NCI-H128 (cell line): ENCODE measurements around the gene BLOC1S4.
"Not testable (repeated sequence)": the region's sequence is repeated elsewhere in the genome, so short reads cannot be mapped to it uniquely, and the experiment has no call there.

Experiments used
- DNase-seq: peaks from one replicate; lab custom pipeline; 2025; ENCODE audit not compliant: unreplicated experiment; lab: John Stamatoyannopoulos, UW

Gene BLOC1S4

DNA sequence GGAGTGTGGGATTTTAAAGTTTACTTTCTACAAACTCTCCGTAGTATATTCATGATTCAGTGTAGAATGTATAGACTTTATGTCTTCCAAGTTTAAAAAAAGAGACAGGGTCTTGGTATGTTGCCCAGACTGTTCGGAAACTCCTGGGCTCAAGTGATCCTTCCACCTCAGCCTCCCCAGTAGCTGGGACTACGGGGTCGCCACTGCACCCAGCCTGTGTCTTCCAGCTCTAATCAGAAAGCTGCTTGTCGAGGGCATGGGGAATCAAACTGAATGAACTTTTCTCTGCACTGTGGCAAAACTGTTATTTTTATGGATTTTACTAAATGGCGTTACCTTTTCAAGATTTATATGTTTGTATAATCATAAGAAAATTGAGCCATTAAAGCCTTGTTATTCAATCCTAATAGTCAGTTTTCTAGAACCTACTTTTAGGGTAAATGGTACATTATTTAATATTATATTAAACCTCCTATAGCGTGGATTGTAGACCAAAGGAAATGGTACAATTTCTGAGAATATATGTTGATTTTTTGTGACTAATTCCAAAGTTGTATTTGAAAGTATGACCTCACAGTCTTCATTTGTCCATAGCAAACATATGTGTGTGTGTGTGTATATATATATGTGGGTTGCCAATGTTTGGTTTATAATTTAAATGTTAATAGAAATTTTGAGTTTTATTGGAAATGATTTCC, 1.1 kb downstream of the BLOC1S4 start:
- DNase-seq = no peak

DNA sequence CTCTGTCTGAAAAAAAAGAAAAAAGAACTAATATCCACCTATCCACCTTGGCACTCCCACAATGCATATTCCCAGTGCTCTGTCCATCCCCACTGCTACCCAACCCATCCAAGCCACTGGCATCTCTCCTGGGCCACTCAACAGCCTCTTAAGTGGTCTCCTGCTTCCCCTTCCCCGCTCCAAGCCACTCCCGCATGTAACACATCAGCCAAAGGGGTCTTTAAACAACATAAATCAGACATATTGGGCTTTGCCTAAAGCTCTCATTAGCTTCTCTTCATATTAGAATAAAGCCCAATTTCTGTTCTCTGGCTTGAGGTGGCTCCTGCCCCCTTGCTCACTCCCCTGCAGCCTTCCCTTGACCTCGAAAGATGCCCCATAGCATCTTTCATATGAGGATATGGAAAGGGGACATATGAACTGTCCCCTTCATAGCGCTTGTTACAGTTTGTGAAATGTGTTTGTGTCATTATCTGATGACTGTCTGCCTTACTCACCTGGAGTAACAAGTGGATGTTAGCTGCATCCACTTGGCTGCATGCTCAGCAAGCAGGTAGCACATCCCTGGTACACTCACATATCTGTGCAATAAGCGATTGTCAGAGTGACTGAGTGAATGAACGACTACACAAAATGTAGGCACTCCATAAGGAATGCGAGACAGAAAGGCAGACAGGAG, 3.1 kb downstream of the BLOC1S4 start:
- no peak for DNase-seq

DNA sequence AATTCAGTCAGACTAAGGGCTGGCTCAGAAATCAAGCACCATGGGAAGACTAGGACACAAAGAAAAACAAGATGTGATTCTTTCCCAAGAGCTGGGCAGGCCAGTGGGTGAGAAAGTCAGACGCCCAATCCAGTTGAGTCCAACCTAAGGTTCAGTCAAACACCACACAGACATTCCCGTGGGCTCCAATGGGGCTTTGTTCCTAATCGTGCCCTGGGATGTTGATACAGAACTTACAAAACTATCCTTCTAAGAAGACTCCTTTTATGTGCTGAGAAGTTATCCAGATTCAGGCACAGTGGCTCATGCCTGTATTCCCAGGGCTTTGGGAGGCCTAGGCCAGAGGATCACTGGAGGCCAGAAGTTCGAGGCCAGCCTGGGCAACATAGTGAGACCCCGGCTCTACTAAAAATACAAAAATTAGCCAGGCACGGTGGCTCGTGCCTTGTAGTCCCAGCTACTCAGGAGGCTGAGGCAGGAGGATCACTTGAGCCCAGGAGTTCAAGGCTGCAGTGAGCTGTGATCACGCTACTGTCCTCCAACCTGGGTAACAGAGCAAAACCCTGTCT, 3.7 kb downstream of the BLOC1S4 start:
- DNase-seq = no peak

DNA sequence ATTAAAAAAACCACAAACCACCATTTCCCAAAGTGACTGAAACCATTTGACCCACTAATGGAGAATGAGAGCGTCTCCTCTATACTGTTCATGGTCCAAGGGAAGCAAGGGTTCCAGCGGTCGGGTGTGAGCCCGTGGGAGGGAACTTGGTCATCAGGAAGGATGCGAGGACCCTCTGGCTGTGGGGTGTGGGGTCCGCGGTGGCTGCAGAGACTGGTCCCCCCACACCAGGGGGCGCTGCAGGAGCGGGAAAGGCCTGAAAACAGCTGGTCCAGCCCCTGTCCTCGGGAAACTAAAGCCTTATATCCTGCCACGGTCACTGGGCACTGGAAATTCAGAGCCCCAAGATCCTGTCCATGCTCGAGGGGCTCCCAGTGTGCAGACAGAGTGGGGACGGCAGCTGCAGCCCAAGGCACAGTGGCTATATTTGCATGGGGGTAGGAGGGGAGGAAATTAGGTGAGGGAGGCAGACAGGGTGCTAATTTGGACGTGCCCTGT, 4.3 kb downstream of the BLOC1S4 start:
- DNase-seq = peak; percentile 57

DNA sequence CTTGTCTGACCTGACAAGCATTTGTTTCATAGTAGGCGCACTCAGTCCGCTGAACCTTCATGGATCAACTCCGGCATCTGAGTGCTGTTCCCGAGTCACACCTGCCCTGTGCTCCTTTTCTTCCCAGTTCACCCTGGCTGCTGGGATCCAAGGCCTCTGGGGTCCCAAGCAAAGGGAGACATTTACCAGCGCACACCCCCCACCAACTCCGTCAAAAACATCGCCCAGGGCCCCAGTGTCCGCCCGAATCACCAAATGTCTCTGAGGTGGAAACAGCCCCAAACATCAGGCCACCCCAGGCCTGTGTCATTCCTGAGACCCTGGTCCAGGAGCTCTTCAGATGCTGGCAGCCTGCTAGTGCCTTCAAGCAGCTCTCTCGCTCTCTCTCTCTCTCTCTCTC, 5.1 kb downstream of the BLOC1S4 start:
- DNase-seq = no peak

DNA sequence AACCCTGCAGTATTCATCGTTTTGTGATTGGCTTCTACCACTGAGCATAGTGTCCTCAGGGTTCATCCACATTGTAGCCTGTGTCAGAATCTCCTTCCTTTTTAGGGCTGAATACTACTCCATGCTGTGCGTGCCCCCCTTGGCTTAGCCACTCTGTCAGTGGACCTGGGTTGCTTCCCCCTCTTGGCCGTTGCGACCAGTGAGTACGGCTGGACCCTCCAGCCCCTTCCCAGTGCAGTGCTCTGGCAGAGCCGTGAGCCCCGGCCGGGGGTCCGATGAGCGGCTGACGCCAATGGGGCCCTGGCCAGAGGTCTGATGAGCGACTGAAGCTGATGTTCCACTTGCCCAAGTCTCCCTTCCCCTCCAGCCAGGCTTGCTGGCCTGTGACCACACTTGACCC, 6.9 kb downstream of the BLOC1S4 start:
- DNase-seq = no peak

DNA sequence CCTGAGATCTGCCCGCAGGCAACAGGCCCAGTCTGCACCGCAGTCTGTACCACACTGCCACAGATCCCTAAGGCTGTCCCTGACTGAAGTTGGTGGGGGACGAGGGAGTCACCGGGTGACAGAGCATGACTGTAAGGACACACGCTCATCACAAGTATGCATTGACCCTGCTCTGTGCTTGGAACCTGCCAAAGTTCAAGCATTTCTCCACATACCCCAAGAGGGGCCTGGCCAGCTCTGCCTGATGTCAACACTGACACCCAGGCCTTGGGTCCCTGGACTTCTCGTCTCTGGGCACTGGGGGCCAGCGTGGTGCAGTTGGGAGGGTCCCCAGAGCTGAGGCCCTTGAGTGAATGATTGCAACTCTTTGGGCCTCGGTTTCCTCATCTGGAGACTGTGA, 7.9 kb downstream of the BLOC1S4 start:
- no peak for DNase-seq

DNA sequence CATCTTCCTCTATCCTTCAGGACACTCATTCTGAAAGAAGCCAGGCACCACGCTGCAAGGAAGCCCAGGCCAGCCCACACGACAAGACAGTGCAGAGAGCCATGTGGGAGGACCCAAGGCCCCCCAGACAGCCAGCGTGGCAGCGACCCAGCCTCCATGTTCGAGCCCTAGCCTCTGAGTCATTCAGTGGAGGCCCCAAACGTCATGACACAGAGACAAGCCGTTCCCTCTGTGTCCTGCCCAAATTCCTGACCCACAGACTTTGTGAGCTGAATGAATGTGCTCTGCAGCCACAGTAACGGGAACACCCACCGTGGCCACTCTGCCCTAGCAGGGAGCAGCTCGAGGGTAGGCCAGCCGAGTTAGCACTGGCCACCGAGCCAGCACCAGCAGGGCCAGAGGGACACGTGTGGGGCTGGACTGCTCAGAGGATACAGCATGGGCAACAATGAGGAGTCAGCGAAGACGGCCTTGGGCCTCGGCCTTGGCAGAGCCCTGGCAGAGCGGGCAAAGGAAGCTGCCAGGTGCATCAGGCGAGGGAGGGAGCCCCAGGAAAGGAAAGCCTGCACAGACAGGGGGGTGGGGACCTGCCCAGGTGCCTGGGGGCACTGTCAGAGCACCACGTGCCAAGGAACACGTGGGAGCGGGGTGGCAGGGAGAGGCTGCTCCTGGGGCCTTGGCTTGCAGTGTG, 8.6 kb downstream of the BLOC1S4 start:
- no peak for DNase-seq

DNA sequence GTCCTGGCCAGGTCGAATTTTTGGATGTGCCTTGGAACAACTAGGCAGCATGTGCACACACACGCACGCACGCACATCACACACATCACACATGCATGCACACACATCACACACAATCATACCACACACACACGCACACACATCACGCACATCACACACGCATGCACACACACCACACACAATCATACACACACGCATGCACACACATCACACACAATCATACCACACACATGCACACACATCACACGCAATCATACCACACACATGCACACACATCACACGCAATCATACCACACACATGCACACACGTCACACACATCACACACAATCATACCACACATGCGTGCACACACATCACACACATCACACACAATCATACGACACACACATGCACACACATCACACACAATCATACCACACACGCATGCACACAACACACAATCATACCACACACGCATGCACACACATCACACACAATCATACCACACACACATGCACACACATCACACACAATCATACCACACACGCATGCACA, 9.5 kb downstream of the BLOC1S4 start:
- DNase-seq = not testable (repeated sequence)

DNA sequence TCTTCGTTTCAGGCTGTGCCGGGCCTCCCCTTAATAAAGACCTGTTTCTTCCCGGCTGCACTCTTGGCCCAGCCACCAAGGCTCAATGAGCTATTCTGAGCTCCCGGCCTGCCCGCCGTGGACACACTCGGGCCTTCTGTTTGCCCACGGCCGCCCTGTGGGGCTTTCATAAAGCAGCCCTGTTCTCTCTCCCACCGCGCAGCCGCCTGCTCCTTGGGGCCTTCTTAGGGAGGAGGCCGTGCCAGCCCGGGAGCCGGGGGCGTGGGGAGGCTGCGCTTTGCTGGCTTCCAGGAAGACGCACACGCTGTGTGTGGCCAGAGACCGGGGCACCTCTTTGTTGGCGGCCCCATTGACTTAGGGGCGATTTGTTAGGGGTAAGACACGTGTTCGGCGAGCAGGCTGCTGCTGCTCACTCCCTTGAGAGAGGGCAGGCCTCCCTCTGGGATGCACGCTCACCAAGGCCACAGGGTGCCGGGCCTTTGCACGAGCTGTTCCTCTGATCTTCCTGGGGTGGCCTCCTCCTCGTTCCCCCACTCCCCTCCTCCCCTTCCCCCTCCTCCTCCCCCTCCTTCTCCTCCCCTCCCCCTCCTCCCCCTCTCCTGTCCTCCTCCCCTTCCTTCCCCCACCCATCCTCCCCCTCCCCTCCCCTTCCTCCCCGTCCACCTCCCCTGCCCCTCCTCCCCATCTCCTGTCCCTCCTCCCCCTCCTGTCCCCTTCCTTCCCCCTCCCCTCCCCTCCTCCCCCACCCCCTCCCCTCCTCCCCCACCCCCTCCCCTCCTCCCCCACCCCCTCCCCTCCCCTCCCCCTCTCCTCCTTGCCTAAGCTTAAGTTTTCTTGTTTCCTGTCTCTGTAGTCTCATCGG, 11.3 kb downstream of the BLOC1S4 start:
- no peak for DNase-seq

DNA sequence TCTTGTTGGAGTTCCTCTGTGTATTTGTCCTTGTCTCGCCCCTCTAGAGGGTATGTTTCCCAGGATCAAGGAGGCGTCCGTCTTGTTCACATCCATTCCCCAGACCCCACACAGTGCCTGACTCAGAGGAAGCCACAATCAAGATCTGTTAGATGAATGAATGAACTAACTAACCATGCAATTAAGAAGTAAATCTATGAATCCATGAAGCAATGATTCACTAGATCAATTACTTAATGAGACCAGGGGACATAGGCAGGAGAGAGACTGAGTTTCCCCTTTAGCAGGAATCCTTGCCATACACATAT, 11.9 kb downstream of the BLOC1S4 start:
- DNase-seq = no peak

DNA sequence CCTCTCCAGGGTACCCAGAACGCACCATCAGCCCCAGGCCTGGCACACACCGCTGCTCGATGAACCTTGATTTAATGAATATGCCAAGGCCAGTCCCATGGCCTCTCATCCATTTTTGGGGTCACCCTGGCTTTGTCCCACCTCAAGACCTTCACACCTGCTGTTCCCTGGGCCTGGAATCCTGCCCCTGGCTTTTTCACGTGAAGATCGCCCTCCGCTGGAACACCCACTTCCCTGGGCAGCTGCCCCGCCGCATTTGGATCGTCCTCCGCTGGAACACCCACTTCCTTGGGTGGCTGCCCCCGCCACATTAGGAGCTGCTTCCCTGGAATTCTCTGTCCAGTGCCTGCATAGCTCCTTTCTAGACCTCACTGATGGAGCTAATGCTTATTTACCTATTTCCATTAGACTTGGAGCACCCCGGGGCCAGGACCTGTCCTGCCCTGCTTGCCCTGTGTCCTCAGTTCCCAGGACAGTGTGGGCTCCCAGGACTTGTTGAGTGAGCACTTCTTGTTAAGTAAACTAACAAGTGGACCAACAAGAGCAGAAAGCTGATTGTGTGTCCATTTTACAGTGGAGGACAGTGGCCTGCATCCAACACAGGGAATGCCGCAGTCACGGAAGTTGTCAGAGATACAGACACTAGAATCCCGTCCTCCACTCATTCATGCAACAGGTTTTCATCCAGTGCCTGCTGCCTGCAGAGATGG, 12.5 kb downstream of the BLOC1S4 start:
- DNase-seq = no peak

DNA sequence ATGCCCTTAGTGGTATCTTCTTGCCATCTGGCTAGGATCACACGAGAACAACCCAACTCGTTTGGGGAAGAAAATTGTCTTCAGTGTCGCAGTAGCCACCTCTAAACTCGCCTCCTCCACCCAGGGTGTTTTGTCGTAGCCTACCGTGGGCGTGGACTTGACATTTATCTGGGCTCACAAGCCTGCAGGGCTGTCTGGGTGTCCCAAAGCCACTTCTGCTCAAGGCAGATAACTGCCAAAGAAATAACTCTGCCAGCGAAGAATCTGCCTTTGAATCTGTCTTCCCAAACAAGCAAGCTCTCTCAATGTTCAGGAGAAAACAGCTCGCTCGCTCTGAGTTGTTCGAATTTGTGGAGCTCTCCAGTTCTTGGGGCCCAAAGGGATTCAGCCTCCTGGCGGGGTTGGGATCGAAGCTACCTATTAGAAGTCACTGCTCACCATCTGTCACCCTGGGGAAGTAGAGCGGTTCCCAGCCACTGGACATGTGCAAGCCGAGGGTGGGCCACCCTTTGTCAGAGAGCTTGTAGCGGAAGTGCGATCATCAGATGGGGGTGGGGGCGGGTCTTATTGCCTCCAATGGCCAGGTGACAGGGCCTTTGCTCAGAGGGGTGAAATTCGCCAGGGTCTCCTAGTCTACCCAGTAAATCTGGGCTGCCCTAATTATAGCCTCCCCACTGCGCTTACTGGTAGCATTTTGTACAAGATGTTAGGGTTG, 14.8 kb downstream of the BLOC1S4 start:
- no peak for DNase-seq

DNA sequence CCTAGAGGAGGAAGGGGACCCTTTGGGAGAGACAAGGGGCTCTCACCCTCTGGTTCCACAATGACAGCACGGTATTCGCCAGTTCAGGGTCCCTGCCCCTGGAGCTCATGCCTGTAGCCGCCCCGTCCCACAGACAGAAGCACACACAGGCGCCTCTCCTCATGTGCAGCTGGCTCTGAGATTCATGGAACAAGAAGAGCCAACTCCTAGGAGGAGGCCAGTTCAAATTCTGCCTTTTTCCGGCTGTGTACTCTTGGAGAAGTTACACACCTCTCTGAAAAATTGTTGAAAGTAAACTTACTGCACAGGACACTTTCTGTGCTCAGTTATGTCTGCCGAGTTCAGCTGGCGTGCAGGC, 15.3 kb downstream of the BLOC1S4 start:
- no peak for DNase-seq

DNA sequence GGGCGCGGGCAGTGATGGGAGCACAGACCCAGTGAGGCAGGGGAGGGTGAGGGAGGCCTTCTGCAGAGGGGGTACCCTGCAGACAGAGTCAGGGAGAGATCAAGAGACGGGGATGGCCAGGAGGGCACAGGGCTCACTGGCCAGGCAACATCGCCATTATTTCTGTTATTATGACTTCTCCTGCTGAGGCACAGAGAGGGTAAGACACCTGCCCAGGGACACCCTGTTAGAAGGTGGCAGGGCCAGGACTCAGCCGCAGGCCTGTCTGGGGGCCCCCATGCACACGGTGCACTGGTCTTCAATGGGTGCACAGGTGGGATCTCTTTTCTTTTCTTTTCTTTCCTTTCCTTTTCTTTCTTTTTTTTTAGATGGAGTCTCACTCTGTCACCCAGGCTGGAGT, 15.8 kb downstream of the BLOC1S4 start:
- no peak for DNase-seq

DNA sequence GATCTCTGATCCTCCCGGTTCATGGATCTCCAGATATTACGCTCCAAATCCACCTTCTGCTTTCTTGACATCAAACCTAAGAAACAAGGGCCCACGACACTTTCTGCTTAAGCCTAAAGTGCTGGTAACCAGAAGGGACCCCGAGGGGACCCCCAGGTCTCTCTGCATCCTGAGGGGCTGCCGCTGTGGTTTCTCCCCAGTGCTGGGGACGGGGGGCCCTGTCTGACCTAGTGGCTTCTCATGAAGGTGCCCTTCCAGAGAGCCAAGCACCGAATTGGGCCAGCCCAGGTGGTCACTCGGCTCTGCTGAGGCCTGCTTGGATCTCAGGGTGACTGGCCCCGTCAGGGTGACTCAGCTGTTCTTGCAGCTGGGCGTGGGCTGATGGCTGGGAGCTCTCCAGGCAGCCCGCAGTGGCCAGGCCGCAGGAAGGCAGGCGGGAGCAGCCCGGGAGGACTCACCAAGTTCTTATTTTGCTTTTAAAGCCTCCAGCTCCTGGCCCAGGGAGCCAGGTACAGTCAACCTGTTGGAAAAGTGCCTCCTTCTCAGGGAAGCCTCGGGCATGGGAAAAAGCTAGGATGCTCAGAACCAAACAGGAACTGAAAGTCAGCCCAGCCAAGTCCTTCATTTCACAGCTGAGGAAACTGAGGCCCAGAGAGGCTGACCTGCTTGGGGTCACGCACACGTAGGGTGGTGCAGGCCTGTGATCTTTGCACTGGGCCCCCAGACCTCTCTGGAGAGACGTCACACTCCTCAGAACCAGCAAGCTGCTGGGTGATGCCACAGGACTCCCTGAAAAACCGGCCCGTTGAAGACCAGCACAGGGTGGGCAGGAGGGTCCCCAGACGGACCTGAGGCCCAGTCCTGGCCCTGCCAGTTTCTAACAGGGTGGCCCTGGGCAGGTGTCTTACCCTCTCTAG, 16.7 kb downstream of the BLOC1S4 start:
- DNase-seq = no peak

DNA sequence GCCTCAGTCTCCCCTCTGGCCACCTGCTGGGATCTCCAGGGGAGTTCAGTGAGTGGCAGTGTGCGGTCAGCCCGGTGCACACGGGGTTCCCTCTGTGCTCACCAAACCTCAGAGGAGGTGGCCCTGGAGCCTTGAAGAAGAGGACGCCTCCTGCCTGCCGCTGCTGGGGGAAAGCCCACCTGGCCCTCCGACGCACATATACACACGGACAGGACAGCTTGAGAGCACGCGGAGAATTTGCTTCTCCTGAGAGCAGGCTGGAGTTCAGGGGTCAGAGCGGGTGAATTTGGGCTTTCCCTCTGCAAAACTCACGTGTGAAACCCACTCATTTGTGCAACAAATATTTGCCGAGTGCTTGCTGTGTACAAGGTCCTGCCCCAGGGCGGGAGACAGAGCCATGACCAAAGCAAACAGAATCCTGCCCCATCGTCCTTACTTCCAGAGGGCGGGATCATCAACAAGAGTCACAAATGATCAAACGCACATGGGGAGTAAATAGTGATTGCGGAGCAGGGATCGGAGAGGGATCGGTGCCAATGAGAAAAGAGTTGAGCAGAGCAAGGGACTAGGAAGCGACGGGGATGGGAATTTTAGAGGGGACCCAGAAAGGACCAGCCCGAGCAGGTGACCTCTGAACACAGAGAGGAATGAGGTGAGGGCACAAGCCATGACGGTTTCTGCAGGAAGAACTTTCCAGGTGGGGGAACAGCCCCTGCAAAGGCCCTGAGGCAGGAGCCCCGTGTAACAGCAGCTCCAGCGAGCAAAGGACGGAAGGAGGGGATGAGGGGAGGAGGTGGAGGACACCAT, 17.6 kb downstream of the BLOC1S4 start:
- no peak for DNase-seq
